Vagina (tissue), 2 donors: ENCODE data around the gene IL6R. TPM values are rescaled to one million over a fixed set of nuclear protein-coding genes. Genes with fewer than 3 reads are reported as not detected.

Experiments used
- DNase-seq, 2 donors: peaks; one replicate each; pipeline ENCODE4 v3.0.0-alpha.2; 2017; ENCODE audit errors: extremely low spot score in 2 of 2
- H3K27ac ChIP-seq: fragments of 200-600 bp; sonication (generic); one replicate; pipeline ENCODE4 v1.5.1; 2019
- H3K27me3 ChIP-seq: fragments of 200-600 bp; sonication (generic); one replicate; pipeline ENCODE4 v1.5.1; 2019
- H3K36me3 ChIP-seq, 2 donors: fragments of 200-600 bp; sonication (generic); one replicate each; pipeline ENCODE4 v1.5.1; 2017 to 2019
- H3K4me1 ChIP-seq: fragments of 200-600 bp; sonication (generic); one replicate; pipeline ENCODE4 v1.5.1; 2019
- H3K4me3 ChIP-seq, 2 donors: fragments of 200-600 bp; sonication (generic); 1 replicate in 1 of 2; 2 replicates in 1 of 2; pipeline ENCODE4 v1.5.1; 2016 to 2019
- H3K9me3 ChIP-seq: fragments of 200-600 bp; sonication (generic); one replicate; pipeline ENCODE4 v1.5.1; 2019
- CTCF ChIP-seq, 3 experiments: fragments of 450-650 bp in 2 of 3; fragments of 200-600 bp in 1 of 3; sonication (generic) in 1 of 3; IDR thresholded peaks; one replicate each; pipeline ENCODE4 v1.5.1; 2017 to 2019; ENCODE audit warnings: antibody characterized with exemption in 3 of 3, mild to moderate bottlenecking in 2 of 3, moderate library complexity in 2 of 3
- POLR2A ChIP-seq, 2 donors: fragments of 450-650 bp; IDR thresholded peaks; one replicate each; pipeline ENCODE4 v1.6.1; 2017; ENCODE audit warnings: antibody characterized with exemption in 2 of 2, mild to moderate bottlenecking in 2 of 2, moderate library complexity in 2 of 2
- POLR2AphosphoS5 ChIP-seq, 2 donors: sonication (generic); formaldehyde crosslinking; IDR thresholded peaks; one replicate each; pipeline ENCODE4 v1.9.0; 2017; ENCODE audit warnings: antibody characterized with exemption in 2 of 2, mild to moderate bottlenecking in 2 of 2, low read depth in 1 of 2; ENCODE audit not compliant: insufficient read depth in 1 of 2
- intact Hi-C: fragments of 100-400 bp; cut with DNase I; formaldehyde crosslinking; loops from one replicate; pipeline ENCODE4 v1.15.1; 2023
- total RNA-seq: library from RNA; depleted of rRNA; stranded (reverse); fragments of >200 nt; gene quantifications from one replicate; pipeline ENCODE4 v1.2.3, GENCODE V29; 2016

The IL6R gene
- total RNA-seq, 1 donor from 2014 or later = 50.8 TPM

GRCh38 chr1:154406572-154406879 lies 1.4 kb downstream of the IL6R start:
- Histone ChIP-seq H3K4me1 (peaks cover 52% of the 10 kb centered on the region), H3K4me3 (peak overlapping the region; percentile 55 to 79), H3K27me3 (no peaks in the 10 kb centered on the region), H3K36me3 (no peaks in the 10 kb centered on the region), H3K27ac (peak overlapping the region; percentile 95), H3K9me3 (no peaks in the 10 kb centered on the region)
- TF ChIP-seq POLR2A (IDR thresholded peaks at IDR 0.05) (no peak), CTCF (IDR thresholded peaks at IDR 0.05) (no peak)
- no peak for DNase-seq
- intact Hi-C loops = loop anchor here (5.0 to 10.0 kb wide), 2 partner anchors 79 to 148 kb away; partner anchors contain the start of genes ATP8B2 and UBE2Q1

- intact Hi-C loops = loop anchor here (5.0 to 10.0 kb wide), 2 partner anchors 80 to 148 kb away; partner anchors contain the start of genes ATP8B2 and UBE2Q1
- H3K36me3 ChIP-seq = no peaks in the 10 kb centered on the region
- TF ChIP-seq CTCF (IDR thresholded peaks at IDR 0.05) (no peak), POLR2A (IDR thresholded peaks at IDR 0.05) (no peak), POLR2AphosphoS5 (IDR thresholded peaks at IDR 0.05; ENCODE audit: insufficient read depth in 1 of 2, low read depth in 1 of 2) (no peak)
- H3K4me3 ChIP-seq = peak overlapping the region; percentile 55 to 79
- no peaks in the 10 kb centered on the region for H3K9me3 ChIP-seq
- no peak for DNase-seq
- peaks cover 52% of the 10 kb centered on the region for H3K4me1 ChIP-seq
- no peaks in the 10 kb centered on the region for H3K27me3 ChIP-seq
- peak overlapping the region; percentile 95 for H3K27ac ChIP-seq
These were observed 1.7 kb downstream of the IL6R start for GRCh38 chr1:154406886-154407197.

GRCh38 chr1:154407198-154408091 lies 2.3 kb downstream of the IL6R start:
- Histone ChIP-seq H3K27ac (peak overlapping the region; percentile 95), H3K9me3 (no peaks in the 10 kb centered on the region), H3K36me3 (no peaks in the 10 kb centered on the region), H3K4me1 (peaks cover 52% of the 10 kb centered on the region), H3K27me3 (no peaks in the 10 kb centered on the region), H3K4me3 (peak overlapping the region; percentile 55 to 79)
- intact Hi-C loops = loop anchor here (5.0 to 10.0 kb wide), 2 partner anchors 80 to 147 kb away; partner anchors contain the start of genes ATP8B2 and UBE2Q1
- no peak for DNase-seq
- TF ChIP-seq POLR2A (IDR thresholded peaks at IDR 0.05) = no peak
- TF ChIP-seq CTCF (IDR thresholded peaks at IDR 0.05) = no peak
- TF ChIP-seq POLR2AphosphoS5 (IDR thresholded peaks at IDR 0.05; ENCODE audit: insufficient read depth in 1 of 2, low read depth in 1 of 2) = no peak

GRCh38 chr1:154408174-154408777 lies 3.1 kb downstream of the IL6R start:
- peaks cover 54% of the 10 kb centered on the region for H3K4me1 ChIP-seq
- no peak for TF ChIP-seq CTCF (IDR thresholded peaks at IDR 0.05)
- TF ChIP-seq POLR2AphosphoS5 (IDR thresholded peaks at IDR 0.05; ENCODE audit: insufficient read depth in 1 of 2, low read depth in 1 of 2) = no peak
- no peak for TF ChIP-seq POLR2A (IDR thresholded peaks at IDR 0.05)
- H3K36me3 ChIP-seq = no peaks in the 10 kb centered on the region
- H3K4me3 ChIP-seq = peak overlapping the region; percentile 2 to 79
- H3K27me3 ChIP-seq = no peaks in the 10 kb centered on the region
- H3K27ac ChIP-seq = peak overlapping the region; percentile 95
- no peaks in the 10 kb centered on the region for H3K9me3 ChIP-seq
- intact Hi-C loops = loop anchor here (5.0 to 10.0 kb wide), 2 partner anchors 81 to 147 kb away; partner anchors contain the start of genes ATP8B2 and UBE2Q1
- no peak for DNase-seq
